Suprapubic skin (tissue), 4 donors: ENCODE data around the gene ATP5PO. TPM values are rescaled to one million over a fixed set of nuclear protein-coding genes. Genes with fewer than 3 reads are reported as not detected.

ENCODE experiments used
- DNase-seq, 2 donors: peaks; one replicate each; pipeline ENCODE4 v3.0.0-alpha.2; 2019; ENCODE audit warnings: low spot score in 2 of 2
- H3K27ac ChIP-seq: fragments of 200-600 bp; sonication (generic); one replicate; pipeline ENCODE4 v1.5.1; 2019
- H3K27me3 ChIP-seq: fragments of 200-600 bp; sonication (generic); one replicate; pipeline ENCODE4 v1.5.1; 2019
- H3K36me3 ChIP-seq: fragments of 200-600 bp; sonication (generic); one replicate; pipeline ENCODE4 v1.5.1; 2019
- H3K4me1 ChIP-seq: fragments of 200-600 bp; sonication (generic); one replicate; pipeline ENCODE4 v1.5.1; 2019
- H3K4me3 ChIP-seq: fragments of 200-600 bp; sonication (generic); one replicate; pipeline ENCODE4 v1.5.1; 2019; ENCODE audit warnings: mild to moderate bottlenecking
- H3K9me3 ChIP-seq: fragments of 200-600 bp; sonication (generic); one replicate; pipeline ENCODE4 v1.5.1; 2019
- CTCF ChIP-seq, 2 donors: fragments of 200-600 bp in 1 of 2; fragments of 450-650 bp in 1 of 2; sonication (generic) in 1 of 2; IDR thresholded peaks; one replicate each; pipeline ENCODE4 v1.5.1; 2016 to 2019; ENCODE audit warnings: antibody characterized with exemption in 2 of 2, mild to moderate bottlenecking in 1 of 2, moderate library complexity in 1 of 2
- EP300 ChIP-seq: sonication (generic); formaldehyde crosslinking; IDR thresholded peaks from one replicate; pipeline ENCODE4 v1.6.1; 2017; ENCODE audit warnings: antibody characterized with exemption
- POLR2A ChIP-seq, 2 donors: fragments of 450-650 bp; IDR thresholded peaks; one replicate each; pipeline ENCODE4 v1.6.1; 2017; ENCODE audit warnings: antibody characterized with exemption in 2 of 2, mild to moderate bottlenecking in 2 of 2, moderate library complexity in 2 of 2
- POLR2AphosphoS5 ChIP-seq, 3 donors: sonication (generic); formaldehyde crosslinking; IDR thresholded peaks; one replicate each; pipeline ENCODE4 v1.6.1; 2017; ENCODE audit warnings: antibody characterized with exemption in 3 of 3
- WGBS: methylation state at CpG from one replicate; pipeline ENCODE4 v1.1.5; 2018; 5-methylcytosine and 5-hydroxymethylcytosine counted together
- total RNA-seq, 4 donors: library from RNA; depleted of rRNA; stranded (reverse); fragments of >200 nt; gene quantifications; one replicate each; pipeline ENCODE4 v1.1.0, GENCODE V29; 2016

The ATP5PO gene
- total RNA-seq, 4 donors from 2014 or later, result 121 to 182 (median 159) TPM

GRCh38 chr21:33961061-33961460 is 45.5 kb upstream of the ATP5PO start:
- no peak for DNase-seq
- Histone ChIP-seq H3K27me3 (no peaks in the 10 kb centered on the region), H3K4me1 (no peaks in the 10 kb centered on the region), H3K27ac (no peak overlapping the region), H3K36me3 (no peaks in the 10 kb centered on the region), H3K9me3 (peaks cover 8% of the 10 kb centered on the region), H3K4me3 (no peak overlapping the region)
- no peak for TF ChIP-seq CTCF (IDR thresholded peaks at IDR 0.05)
- no peak for TF ChIP-seq POLR2A (IDR thresholded peaks at IDR 0.05)
- no peak for TF ChIP-seq EP300
- no peak for TF ChIP-seq POLR2AphosphoS5 (IDR thresholded peaks at IDR 0.05)
- 78% methylated on average over 6 of the region's 6 CpGs for WGBS

GRCh38 chr21:33959680-33960079 is 44.1 kb upstream of the ATP5PO start:
- Histone ChIP-seq H3K27me3 (no peaks in the 10 kb centered on the region), H3K27ac (no peak overlapping the region), H3K9me3 (peaks cover 8% of the 10 kb centered on the region), H3K4me3 (no peak overlapping the region), H3K4me1 (no peaks in the 10 kb centered on the region), H3K36me3 (no peaks in the 10 kb centered on the region)
- TF ChIP-seq POLR2AphosphoS5 (IDR thresholded peaks at IDR 0.05) (no peak), POLR2A (IDR thresholded peaks at IDR 0.05) (no peak), EP300 (no peak), CTCF (IDR thresholded peaks at IDR 0.05) (no peak)
- DNase-seq, result no peak

GRCh38 chr21:33954395-33954794 is 38.8 kb upstream of the ATP5PO start:
- TF ChIP-seq EP300 (no peak), CTCF (IDR thresholded peaks at IDR 0.05) (no peak), POLR2AphosphoS5 (IDR thresholded peaks at IDR 0.05) (no peak)
- no peak overlapping the region for H3K4me3 ChIP-seq
- H3K36me3 ChIP-seq, result no peaks in the 10 kb centered on the region
- H3K27ac ChIP-seq, result no peak overlapping the region
- no peaks in the 10 kb centered on the region for H3K27me3 ChIP-seq
- H3K9me3 ChIP-seq, result peaks cover 6% of the 10 kb centered on the region
- DNase-seq, result no peak
- 96% methylated on average over 2 of the region's 2 CpGs for WGBS
- peaks cover 2% of the 10 kb centered on the region for H3K4me1 ChIP-seq

DNA sequence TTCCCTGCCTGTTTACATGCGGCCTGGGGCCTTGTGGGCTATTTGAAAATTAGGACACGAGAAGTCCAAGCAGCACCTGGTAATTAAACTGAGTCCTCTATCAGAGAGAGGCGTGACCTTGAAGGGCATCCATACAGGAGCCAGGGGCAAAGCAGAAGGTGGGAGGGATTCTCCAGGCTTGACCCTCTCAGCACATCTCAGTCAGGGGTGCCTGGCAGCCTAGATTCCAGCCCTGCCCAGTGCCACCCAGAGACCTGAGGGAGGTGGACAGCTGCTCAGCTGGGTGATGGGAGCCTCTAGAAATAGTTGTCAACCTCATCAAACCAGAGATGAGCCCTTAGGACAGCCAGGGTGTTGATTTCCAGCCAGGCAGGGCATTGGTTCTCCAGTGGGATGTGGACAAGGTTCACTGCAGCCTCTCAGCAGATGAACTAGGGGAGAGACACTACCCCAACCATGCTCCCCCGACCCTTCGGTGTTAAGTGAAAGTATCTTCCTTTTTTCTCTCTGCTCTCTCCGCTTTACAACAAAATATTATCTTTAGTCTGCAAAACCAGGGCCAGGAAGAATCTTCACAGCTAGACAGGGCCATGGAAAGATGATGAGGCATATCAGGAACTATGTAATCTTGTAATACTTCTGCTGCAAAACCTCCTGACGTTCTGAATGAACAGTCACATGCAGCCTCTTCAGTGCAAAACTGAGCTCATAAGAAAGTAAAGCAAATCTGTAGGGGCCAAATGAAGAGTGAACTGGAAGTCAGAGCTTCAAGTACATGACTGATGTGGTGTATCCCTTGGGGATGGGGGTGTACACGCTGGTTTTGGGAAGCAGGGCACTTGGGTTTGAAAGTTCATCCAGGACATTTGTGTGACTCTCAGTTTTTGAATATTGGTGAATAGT is 35.9 kb upstream of the ATP5PO start:
- H3K27ac ChIP-seq, result peak overlapping the region; percentile 11
- H3K27me3 ChIP-seq, result no peaks in the 10 kb centered on the region
- peaks cover 31% of the 10 kb centered on the region for H3K4me1 ChIP-seq
- H3K4me3 ChIP-seq, result no peak overlapping the region
- TF ChIP-seq POLR2A (IDR thresholded peaks at IDR 0.05) (no peak), CTCF (IDR thresholded peaks at IDR 0.05) (no peak), EP300 (no peak), POLR2AphosphoS5 (IDR thresholded peaks at IDR 0.05) (no peak)
- H3K36me3 ChIP-seq, result no peaks in the 10 kb centered on the region
- H3K9me3 ChIP-seq, result no peaks in the 10 kb centered on the region
- 85% methylated on average over 8 of the region's 8 CpGs for WGBS
- DNase-seq, result no peak

GRCh38 chr21:33950431-33951079 is 35.0 kb upstream of the ATP5PO start:
- Histone ChIP-seq H3K4me3 (no peak overlapping the region), H3K27ac (no peak overlapping the region)

More at GRCh38 chr21:33950431-33951079, 35.0 kb upstream of the ATP5PO start:
- Histone ChIP-seq H3K36me3 (no peaks in the 10 kb centered on the region), H3K9me3 (no peaks in the 10 kb centered on the region), H3K27me3 (no peaks in the 10 kb centered on the region), H3K4me1 (peaks cover 37% of the 10 kb centered on the region)
- TF ChIP-seq POLR2AphosphoS5 (IDR thresholded peaks at IDR 0.05), result no peak
- 83% methylated on average over 10 of the region's 10 CpGs for WGBS
- DNase-seq, result no peak
